ENCODE data around the gene BCR.

BCR gene

DNA sequence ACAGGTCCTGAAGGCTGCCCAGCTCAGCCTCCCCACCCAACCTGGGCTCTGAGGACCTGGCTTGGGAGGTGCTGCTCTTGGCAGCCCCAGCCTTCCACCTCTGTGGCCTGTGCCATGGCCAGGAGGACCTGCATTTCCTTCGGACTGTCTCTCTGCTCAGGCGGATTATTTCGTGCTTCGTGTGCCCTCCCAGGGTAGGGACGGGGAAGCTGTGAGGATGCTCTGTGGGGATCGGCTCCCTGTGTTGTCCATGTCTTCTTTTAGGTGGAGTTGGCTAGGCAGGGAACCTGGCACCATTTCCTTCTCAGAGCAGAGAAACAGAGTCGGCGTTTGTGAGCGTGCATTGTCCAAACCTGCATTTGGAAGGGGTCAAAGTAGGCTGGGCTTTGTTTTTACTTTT lies 34.1 kb downstream of the BCR start:
- TF ChIP-seq, protein P1, sequence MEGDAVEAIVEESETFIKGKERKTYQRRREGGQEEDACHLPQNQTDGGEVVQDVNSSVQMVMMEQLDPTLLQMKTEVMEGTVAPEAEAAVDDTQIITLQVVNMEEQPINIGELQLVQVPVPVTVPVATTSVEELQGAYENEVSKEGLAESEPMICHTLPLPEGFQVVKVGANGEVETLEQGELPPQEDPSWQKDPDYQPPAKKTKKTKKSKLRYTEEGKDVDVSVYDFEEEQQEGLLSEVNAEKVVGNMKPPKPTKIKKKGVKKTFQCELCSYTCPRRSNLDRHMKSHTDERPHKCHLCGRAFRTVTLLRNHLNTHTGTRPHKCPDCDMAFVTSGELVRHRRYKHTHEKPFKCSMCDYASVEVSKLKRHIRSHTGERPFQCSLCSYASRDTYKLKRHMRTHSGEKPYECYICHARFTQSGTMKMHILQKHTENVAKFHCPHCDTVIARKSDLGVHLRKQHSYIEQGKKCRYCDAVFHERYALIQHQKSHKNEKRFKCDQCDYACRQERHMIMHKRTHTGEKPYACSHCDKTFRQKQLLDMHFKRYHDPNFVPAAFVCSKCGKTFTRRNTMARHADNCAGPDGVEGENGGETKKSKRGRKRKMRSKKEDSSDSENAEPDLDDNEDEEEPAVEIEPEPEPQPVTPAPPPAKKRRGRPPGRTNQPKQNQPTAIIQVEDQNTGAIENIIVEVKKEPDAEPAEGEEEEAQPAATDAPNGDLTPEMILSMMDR (IDR thresholded peaks at IDR 0.05; ENCODE audit: low read depth, low read length, missing control alignments): no peak
- no peak overlapping the region for H3K4me3 ChIP-seq (replicated peaks; ENCODE audit: low read depth, low read length)
- no peak for DNase-seq (ENCODE audit: extremely low read depth, low read depth)

DNA sequence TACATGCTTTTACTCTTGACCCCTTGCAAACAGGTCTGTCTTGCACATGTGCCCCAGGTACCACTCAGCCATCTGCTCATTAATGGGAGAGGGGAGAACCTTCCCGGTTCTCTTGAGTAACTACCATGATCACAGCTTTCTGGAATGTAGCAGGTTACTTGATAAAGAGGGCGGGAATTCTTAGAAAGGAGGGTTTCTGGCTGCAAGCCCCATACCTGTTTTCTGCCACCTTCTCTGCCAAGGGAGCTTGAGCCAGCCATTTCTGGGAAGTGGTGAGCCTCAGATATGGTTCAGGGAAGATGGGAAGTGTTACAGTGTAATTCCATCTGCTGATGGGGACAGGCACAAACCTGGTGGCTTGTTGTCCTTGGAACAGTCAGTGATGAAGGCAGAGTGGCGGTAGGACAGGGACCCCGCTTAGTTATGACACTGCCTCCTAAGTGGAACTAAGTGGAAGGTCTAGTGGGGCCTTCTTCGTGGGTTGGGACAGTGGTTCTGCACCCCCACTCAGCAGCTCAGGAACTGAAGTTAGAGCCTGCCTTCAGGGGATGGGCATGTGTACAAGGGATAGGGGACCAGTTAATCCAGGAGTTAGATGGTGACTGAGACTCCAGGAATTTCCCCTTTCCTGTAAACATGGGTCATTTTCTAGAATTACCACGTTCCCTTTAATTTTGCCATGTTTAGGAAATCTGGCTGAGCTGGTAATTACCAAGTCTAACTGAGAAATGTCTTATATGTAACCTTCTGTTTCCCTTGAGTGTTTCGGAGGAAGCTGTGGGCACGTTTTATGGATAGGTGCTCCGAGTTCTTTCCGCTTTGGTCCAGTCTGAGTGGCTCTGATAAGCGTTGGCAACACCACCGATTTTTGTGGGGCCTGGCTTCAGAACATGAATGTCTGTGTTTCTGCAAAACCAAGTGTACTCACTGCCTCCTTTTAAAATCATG lies 35.3 kb downstream of the BCR start:
- DNase-seq (ENCODE audit: extremely low read depth, low read depth): no peak
- H3K4me3 ChIP-seq (replicated peaks; ENCODE audit: low read depth, low read length): no peak overlapping the region
- TF ChIP-seq, protein P1 (IDR thresholded peaks at IDR 0.05; ENCODE audit: low read depth, low read length, missing control alignments): no peak

DNA sequence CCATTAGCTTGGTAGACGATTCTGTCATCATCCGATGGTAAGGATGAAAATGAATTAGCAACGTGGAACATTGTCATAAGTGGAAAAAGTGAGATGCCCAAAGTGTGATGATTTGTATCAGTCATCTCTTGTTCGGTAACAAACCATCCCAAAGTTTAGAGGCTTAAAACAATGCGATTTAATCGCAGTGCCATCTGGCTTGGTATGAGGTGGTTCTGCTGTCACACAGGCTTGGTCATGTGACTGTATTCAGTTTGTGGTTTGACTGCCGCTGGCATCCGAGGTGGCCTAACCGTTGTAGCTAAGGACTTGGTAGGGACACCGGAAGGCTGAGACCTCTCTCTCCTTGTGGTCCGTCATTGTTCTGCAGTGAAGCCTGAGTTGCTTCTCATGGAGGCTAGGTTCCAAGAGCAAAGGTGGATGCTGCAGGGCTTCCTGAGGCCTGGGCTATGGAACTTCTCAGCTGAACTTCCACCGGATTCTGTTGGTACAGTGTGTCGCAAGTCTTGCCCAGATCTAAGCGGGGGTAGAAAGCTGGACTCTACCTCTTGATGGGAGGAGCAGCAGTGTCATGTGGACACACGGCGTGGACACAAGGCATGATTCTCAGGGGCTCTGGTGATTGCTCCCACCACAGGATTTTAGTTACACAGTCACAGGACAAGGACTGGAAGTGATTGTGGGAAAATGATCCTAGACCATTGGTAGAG lies 36.3 kb downstream of the BCR start:
- H3K4me3 ChIP-seq (replicated peaks; ENCODE audit: low read depth, low read length): no peak overlapping the region
- TF ChIP-seq, protein P1 (IDR thresholded peaks at IDR 0.05; ENCODE audit: low read depth, low read length, missing control alignments): no peak
- no peak for DNase-seq (ENCODE audit: extremely low read depth, low read depth)

DNA sequence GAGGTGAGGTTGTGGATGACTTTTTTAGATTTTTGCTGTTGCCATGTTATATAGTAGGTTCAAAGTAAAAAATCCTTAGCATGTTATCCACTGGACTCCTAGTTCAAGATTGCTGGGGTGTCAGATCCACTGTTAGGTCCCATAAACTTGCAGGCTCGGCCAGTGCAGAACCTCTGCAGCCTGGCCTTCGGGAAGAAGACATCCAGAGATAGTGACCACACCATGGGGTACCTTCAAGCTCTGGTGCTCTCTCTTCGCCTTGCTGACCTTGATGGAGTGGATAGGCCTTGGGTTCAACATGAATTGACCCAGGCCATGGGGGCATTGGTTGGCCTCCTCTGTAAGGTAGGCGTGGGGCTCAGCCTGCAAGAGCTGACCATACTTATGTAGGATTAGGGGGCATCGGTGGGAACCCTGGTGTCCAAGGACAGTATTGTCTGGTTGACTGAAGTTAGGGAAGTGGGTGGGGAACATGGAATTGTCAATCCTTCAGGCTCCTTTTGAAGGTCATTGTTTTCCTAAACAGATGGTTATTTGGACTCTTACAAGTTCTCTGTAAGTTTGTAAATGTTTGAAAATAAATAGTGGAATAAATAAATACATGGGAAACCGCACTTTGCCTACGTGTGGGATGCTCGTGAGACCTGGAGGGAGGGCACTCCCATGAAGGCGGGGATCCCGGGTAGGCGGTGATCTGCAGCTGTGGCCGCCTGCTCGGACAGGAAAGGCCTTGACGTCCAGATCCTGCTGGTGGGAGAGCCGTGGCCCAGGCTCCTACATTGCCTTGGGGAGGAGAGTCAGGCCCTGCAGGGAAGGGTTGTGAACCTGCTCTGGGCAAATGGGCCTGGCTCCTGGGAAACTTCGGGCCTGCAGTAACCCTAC lies 37.1 kb downstream of the BCR start:
- no peak for DNase-seq (ENCODE audit: extremely low read depth, low read depth)
- TF ChIP-seq, protein P1 (IDR thresholded peaks at IDR 0.05; ENCODE audit: low read depth, low read length, missing control alignments): no peak
- H3K4me3 ChIP-seq (replicated peaks; ENCODE audit: low read depth, low read length): no peak overlapping the region

DNA sequence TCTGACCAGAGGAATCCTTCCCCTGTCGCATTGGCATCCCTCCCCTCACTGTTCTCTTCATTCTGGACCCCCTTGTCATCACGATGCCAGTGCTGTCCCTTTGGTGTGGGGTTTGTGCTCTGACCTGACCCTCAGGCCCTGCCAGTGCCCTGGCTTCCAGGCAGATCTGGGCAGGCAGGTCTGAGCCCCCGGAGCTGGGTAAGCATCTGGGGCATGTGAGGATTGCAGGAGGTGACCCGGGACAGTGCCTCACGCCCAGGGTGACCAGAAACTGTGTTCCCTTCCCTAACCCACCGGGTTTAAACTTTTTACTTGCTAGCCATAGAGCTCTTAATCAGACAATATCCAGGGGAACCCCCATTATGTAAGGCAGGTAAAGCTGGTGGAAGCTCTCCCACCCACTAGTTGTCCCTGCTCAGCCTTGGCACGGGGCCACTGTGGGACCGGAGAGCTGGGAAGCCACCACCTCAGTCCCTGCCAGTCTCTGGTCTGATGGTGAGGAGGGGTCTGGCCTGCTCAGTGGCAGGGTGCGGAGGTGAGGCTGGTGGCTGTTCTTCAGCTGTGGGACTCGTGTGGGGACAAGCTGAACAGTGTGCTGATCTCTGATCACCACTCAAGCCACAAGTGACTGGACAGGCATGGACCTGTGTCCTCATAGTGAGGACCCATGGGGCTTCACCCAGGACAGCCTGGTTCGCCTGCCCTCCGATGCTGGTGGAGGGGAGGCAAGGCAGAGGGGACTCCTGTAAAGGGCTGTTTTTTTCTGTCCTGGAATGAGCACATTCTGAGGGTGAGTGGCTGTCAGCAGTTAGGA lies 38.0 kb downstream of the BCR start:
- DNase-seq (ENCODE audit: extremely low read depth, low read depth): no peak
- TF ChIP-seq, protein P1 (IDR thresholded peaks at IDR 0.05; ENCODE audit: low read depth, low read length, missing control alignments): no peak
- H3K4me3 ChIP-seq (replicated peaks; ENCODE audit: low read depth, low read length): no peak overlapping the region

DNA sequence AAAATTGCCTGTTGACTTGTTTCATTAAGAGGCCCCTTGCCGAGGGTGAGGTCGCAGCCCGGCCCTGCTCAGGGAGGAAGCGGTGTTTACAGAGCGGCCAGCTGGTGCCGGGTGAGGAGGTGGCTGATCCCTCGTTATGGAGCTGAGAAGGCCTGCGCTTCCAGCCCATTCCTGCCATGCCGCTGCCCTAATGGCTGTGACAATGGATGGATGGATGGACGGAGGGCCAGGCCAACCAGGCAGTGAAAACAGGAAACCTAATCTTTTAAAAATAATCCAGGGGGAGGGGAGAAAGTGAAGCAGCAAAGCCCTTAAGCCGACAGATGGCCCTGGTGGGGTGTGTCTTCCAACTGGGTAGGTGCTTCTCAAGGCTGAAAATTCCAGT lies 38.5 kb downstream of the BCR start:
- H3K4me3 ChIP-seq (replicated peaks; ENCODE audit: low read depth, low read length): no peak overlapping the region
- no peak for DNase-seq (ENCODE audit: extremely low read depth, low read depth)
- TF ChIP-seq, protein P1 (IDR thresholded peaks at IDR 0.05; ENCODE audit: low read depth, low read length, missing control alignments): no peak

Measured in HFF-Myc (cell line).